A549 (cell line): Measurements from ENCODE around the gene MYBL2. TPM values are rescaled to one million over a fixed set of nuclear protein-coding genes. Genes with fewer than 3 reads are reported as not detected.
"Not testable (repeated sequence)": the region's sequence is repeated elsewhere in the genome, so short reads cannot be mapped to it uniquely, and the experiment has no call there.

Experiments
- ATAC-seq, 2 experiments: fragments of 200-7000 bp in 1 of 2; fragments of >200 bp in 1 of 2; cut with Nextera tagmentation in 1 of 2; cut with Tn5 transposase in 1 of 2; 3 replicates each; pipeline versions ENCODE4 v1.8.0 to v1.9.1; 2018 to 2020; ENCODE audit warnings: mild to moderate bottlenecking in 1 of 2, moderate library complexity in 1 of 2
- CTCF ChIA-PET: fragments of 300-600 bp; sonication (Branson Sonifier 250); formaldehyde crosslinking; extraction: SDS; loops from one replicate; lab custom pipeline; 2021; ENCODE audit warnings: antibody characterized with exemption, inconsistent platforms; lab: Yijun Ruan, JAX
- POLR2A ChIA-PET: fragments of 350-600 bp; formaldehyde crosslinking; extraction: SDS; loops from one replicate; lab custom pipeline; 2021; ENCODE audit warnings: antibody characterized with exemption, inconsistent platforms; lab: Yijun Ruan, JAX
- DNase-seq, 2 experiments: peaks; one replicate each; pipeline versions ENCODE4 v3.0.0 to v3.0.0-alpha.2; 2011 to 2016; ENCODE audit warnings: low read depth in 1 of 2, low spot score in 1 of 2
- FAIRE-seq: peaks from 2 replicates; lab custom pipeline; 2011; peaks lifted over from hg19 to GRCh38; lab: Jason Lieb, UNC
- H3K27ac ChIP-seq, 2 experiments: fragments of >200 bp; sonication (Bioruptor Twin); formaldehyde crosslinking; 3 replicates each; pipeline ENCODE4 v1.5.1; 2016 to 2017
- H3K4me1 ChIP-seq: fragments of >200 bp; sonication (Bioruptor Twin); formaldehyde crosslinking; 3 replicates; pipeline ENCODE4 v1.6.1; 2016
- H3K4me2 ChIP-seq: fragments of >200 bp; sonication (Bioruptor Twin); formaldehyde crosslinking; 3 replicates; pipeline ENCODE4 v1.6.1; 2016
- H3K4me3 ChIP-seq: fragments of >200 bp; sonication (Bioruptor Twin); formaldehyde crosslinking; 3 replicates; pipeline ENCODE4 v1.5.1; 2016
- H3K9me3 ChIP-seq: fragments of >200 bp; sonication (Bioruptor Twin); formaldehyde crosslinking; 3 replicates; pipeline ENCODE4 v1.6.1; 2016
- BHLHE40 ChIP-seq: IDR thresholded peaks from 2 replicates; pipeline ENCODE4 v1.6.1; 2012; ENCODE audit warnings: low read depth, low read length, inconsistent platforms
- CBX2 ChIP-seq: fragments of 200-600 bp; sonication (generic); IDR thresholded peaks from 2 replicates; pipeline ENCODE4 v1.6.1; 2016; ENCODE audit warnings: low read depth, mild to moderate bottlenecking, borderline replicate concordance
- CHD2 ChIP-seq: fragments of 150-350 bp; IDR thresholded peaks from 2 replicates; pipeline ENCODE4 v1.6.1; 2014; ENCODE audit warnings: low read length; ENCODE audit not compliant: partially characterized antibody
- CHD4 ChIP-seq: fragments of 200-600 bp; sonication (generic); IDR thresholded peaks from 2 replicates; pipeline ENCODE4 v1.6.1; 2016; ENCODE audit warnings: antibody characterized with exemption, mild to moderate bottlenecking, borderline replicate concordance
- EHF ChIP-seq: fragments of 250-450 bp; sonication (Bioruptor Pico); IDR thresholded peaks from 2 replicates; pipeline ENCODE4 v1.5.0; 2020; ENCODE audit warnings: mild to moderate bottlenecking
- HDAC2 ChIP-seq: fragments of 200-600 bp; sonication (generic); IDR thresholded peaks from 2 replicates; pipeline ENCODE4 v1.6.1; 2016
- HEYL ChIP-seq: fragments of 250-450 bp; sonication (Bioruptor Pico); IDR thresholded peaks from 2 replicates; pipeline ENCODE4 v1.8.0; 2021; ENCODE audit warnings: mild to moderate bottlenecking, moderate library complexity
- HOXA7 ChIP-seq: fragments of 250-450 bp; sonication (Bioruptor Pico); IDR thresholded peaks from 2 replicates; pipeline ENCODE4 v1.5.0; 2020; ENCODE audit warnings: mild to moderate bottlenecking, moderate library complexity
- HOXB13 ChIP-seq: fragments of 250-450 bp; sonication (Bioruptor Pico); IDR thresholded peaks from 2 replicates; pipeline ENCODE4 v1.5.0; 2020; ENCODE audit warnings: low read depth, mild to moderate bottlenecking, moderate library complexity
- JUN ChIP-seq, 2 experiments: fragments of >200 bp; sonication (Bioruptor Twin); formaldehyde crosslinking; IDR thresholded peaks; 2 replicates in 1 of 2; 3 replicates in 1 of 2; pipeline ENCODE4 v1.6.1; 2016 to 2017
- KDM1A ChIP-seq: fragments of 200-600 bp; sonication (generic); IDR thresholded peaks from 2 replicates; pipeline ENCODE4 v1.6.1; 2016; ENCODE audit warnings: low read depth, mild to moderate bottlenecking
- KDM5A ChIP-seq: fragments of 200-600 bp; sonication (generic); IDR thresholded peaks from 2 replicates; pipeline ENCODE4 v1.6.1; 2016; ENCODE audit warnings: antibody characterized with exemption, mild to moderate bottlenecking
- MAX ChIP-seq: IDR thresholded peaks from 2 replicates; pipeline ENCODE4 v1.6.1; 2012
- MAZ ChIP-seq: fragments of 150-350 bp; IDR thresholded peaks from 2 replicates; pipeline ENCODE4 v1.6.1; 2014; ENCODE audit warnings: antibody characterized with exemption, low read depth, low read length, borderline replicate concordance
- NPAS2 ChIP-seq: fragments of 250-450 bp; sonication (Bioruptor Pico); IDR thresholded peaks from 2 replicates; pipeline ENCODE4 v1.8.0; 2022; ENCODE audit warnings: mild to moderate bottlenecking, moderate library complexity, borderline replicate concordance
- RAD21 ChIP-seq, 2 experiments: fragments of >200 bp in 1 of 2; sonication (Bioruptor Twin) in 1 of 2; formaldehyde crosslinking in 1 of 2; IDR thresholded peaks in 1 of 2; conservative IDR thresholded peaks in 1 of 2; 2 replicates in 1 of 2; 3 replicates in 1 of 2; pipeline ENCODE4 v1.6.1; 2012 to 2018; ENCODE audit warnings: inconsistent platforms in 1 of 2
- RARB ChIP-seq: fragments of 250-450 bp; sonication (Bioruptor Pico); IDR thresholded peaks from 2 replicates; pipeline ENCODE4 v1.8.0; 2021; ENCODE audit warnings: mild to moderate bottlenecking, moderate library complexity
- REST ChIP-seq: fragments of 200-600 bp; sonication (generic); IDR thresholded peaks from 2 replicates; pipeline ENCODE4 v1.6.1; 2016; ENCODE audit warnings: antibody characterized with exemption, mild to moderate bottlenecking, moderate library complexity
- RFX5 ChIP-seq: fragments of 450-650 bp; IDR thresholded peaks from 2 replicates; pipeline ENCODE4 v1.7.1; 2014; ENCODE audit warnings: antibody characterized with exemption, mild to moderate bottlenecking, moderate library complexity
- SREBF2 ChIP-seq: fragments of 450-650 bp; IDR thresholded peaks from 2 replicates; pipeline ENCODE4 v1.6.1; 2014; ENCODE audit warnings: mild to moderate bottlenecking, moderate library complexity
- TP53 ChIP-seq: fragments of 250-450 bp; sonication (Bioruptor Pico); IDR thresholded peaks from 2 replicates; pipeline ENCODE4 v1.5.0; 2021; ENCODE audit warnings: mild to moderate bottlenecking, moderate library complexity
- ZNF302 ChIP-seq: fragments of 250-450 bp; sonication (Bioruptor Pico); IDR thresholded peaks from 2 replicates; pipeline ENCODE4 v1.9.0; 2021; ENCODE audit warnings: inconsistent platforms, mild to moderate bottlenecking, moderate library complexity
- WGBS: methylation state at CpG from one replicate; pipeline ENCODE4 v1.1.6; 2017; ENCODE audit errors: missing lambda C conversion rate; 5-methylcytosine and 5-hydroxymethylcytosine counted together
- polyA plus RNA-seq, 4 experiments: library from polyadenylated mRNA; depleted of rRNA in 3 of 4; stranded (reverse); fragments of >200 nt; fragmentation: RNase III in 1 of 4; extraction: RNeasy Plus Mini Kit Qiagen cat#74134 plus additional on column Dnase treatment in 1 of 4; gene quantifications; 2 replicates in 3 of 4; 3 replicates in 1 of 4; pipeline ENCODE4 v1.2.3, GENCODE V29; 2011 to 2017
- TF ChIP-seq, protein P1 (sequence below): IDR thresholded peaks from 2 replicates; pipeline ENCODE4 v1.6.1; 2012; ENCODE audit warnings: low read depth, borderline replicate concordance
- TF ChIP-seq, protein P2 (sequence below): fragments of 250-450 bp; sonication (Bioruptor Pico); IDR thresholded peaks from 2 replicates; pipeline ENCODE4 v1.5.0; 2021; ENCODE audit warnings: mild to moderate bottlenecking, moderate library complexity, borderline replicate concordance

MYBL2 gene
- polyA plus RNA-seq, 2 of the 4 experiments (the other 2 are of a cell fraction), result 19.9 to 53.7 TPM

DNA sequence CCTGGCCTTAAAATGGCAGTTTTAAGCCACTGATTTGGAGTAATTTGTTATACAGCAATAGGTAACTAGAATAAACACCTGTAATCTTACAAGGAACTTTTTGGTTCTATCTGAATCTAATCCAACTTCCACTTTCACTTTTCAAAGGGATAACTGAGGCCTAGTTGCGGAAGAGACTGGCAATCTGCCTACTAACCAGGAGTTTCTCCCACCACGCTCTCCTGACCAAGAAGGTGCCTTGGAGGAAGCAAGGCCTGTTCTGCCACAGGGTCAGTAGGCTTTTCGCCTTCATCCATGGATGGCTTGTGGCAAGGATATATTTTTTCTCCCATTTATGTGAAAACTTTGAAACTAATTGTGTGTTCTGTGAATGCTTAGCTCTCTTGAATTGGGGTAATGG, 12.9 kb upstream of the MYBL2 start:
- Histone ChIP-seq H3K9me3 (no peaks in the 10 kb centered on the region), H3K4me2 (no peak overlapping the region), H3K4me1 (peaks cover 7% of the 10 kb centered on the region; the same call in 2 of the 3 replicates), H3K4me3 (no peak overlapping the region), H3K27ac (no peak overlapping the region)
- DNase-seq, result no peak
- no peak for ATAC-seq
- no peak for TF ChIP-seq RARB
- no peak for TF ChIP-seq BHLHE40
- TF ChIP-seq ZNF302 (CRISPR knock-in tag), result no peak
- no peak for TF ChIP-seq RAD21 (conservative IDR thresholded peaks at IDR 0.05 in 1 of 2, IDR thresholded peaks at IDR 0.05 in 1 of 2)
- no peak for TF ChIP-seq HOXA7
- TF ChIP-seq, protein P1, sequence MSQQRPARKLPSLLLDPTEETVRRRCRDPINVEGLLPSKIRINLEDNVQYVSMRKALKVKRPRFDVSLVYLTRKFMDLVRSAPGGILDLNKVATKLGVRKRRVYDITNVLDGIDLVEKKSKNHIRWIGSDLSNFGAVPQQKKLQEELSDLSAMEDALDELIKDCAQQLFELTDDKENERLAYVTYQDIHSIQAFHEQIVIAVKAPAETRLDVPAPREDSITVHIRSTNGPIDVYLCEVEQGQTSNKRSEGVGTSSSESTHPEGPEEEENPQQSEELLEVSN, result no peak
- no peak for TF ChIP-seq HDAC2
- ChIA-PET CTCF (no interaction called here), POLR2A (no interaction called here)
- 92% methylated on average over 3 of the region's 3 CpGs for WGBS
- FAIRE-seq, result no peak

DNA sequence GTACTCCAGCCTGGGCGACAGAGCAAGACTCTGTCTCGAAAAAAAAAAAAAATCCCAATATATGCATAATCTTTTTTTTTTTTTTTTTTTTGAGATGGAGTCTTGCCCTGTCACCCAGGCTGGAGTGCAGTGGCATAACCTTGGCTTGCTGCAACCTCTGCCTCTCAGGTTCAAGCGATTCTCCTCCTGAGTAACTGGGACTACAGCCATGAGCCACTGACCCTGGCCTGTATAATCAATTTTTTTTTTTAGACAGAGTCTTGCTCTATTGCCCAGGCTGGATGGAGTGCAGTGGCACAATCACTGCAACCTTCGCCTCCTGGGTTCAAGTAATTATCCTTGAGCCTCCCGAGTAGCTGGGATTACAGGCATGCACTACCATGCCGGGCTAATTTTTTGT, 11.7 kb upstream of the MYBL2 start:
- 87% methylated on average over 6 of the region's 6 CpGs for WGBS
- POLR2A ChIA-PET, FAIRE-seq, H3K9me3 ChIP-seq, H3K27ac ChIP-seq, H3K4me2 ChIP-seq, H3K4me3 ChIP-seq, H3K4me1 ChIP-seq, ATAC-seq, CTCF ChIA-PET, DNase-seq: not testable (repeated sequence)

DNA sequence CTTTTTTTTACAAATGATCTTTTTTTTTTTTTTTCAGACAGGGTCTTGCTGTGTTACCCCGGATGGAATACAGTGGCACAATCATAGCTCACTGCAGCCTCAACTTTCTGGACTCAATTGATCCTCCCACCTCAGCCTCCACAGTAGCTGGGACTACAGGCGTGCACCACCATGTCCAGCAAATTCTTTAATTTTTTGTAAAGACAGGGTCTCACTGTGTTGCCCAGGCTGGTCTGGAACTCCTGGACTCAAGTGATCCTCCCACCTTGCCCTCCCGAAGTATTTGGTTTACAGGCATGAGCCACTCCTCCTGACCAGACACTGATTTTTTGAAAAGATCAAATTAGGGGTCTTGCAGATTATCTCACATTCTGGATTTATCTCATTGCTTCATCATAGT, 11.0 kb upstream of the MYBL2 start:
- FAIRE-seq (no peak), ATAC-seq (no peak), DNase-seq (no peak)
- Histone ChIP-seq H3K4me1 (peaks cover 7% of the 10 kb centered on the region; the same call in 2 of the 3 replicates), H3K9me3 (no peaks in the 10 kb centered on the region), H3K4me2 (peak overlapping the region; percentile 97; the same call in 2 of the 3 replicates), H3K4me3 (no peak overlapping the region), H3K27ac (no peak overlapping the region)
- TF ChIP-seq EHF (CRISPR knock-in tag) (no peak), RFX5 (no peak), HOXB13 (no peak)
- POLR2A ChIA-PET, result no interaction called here
- CTCF ChIA-PET, result no interaction called here
- WGBS, result 67% methylated on average over 3 of the region's 3 CpGs

DNA sequence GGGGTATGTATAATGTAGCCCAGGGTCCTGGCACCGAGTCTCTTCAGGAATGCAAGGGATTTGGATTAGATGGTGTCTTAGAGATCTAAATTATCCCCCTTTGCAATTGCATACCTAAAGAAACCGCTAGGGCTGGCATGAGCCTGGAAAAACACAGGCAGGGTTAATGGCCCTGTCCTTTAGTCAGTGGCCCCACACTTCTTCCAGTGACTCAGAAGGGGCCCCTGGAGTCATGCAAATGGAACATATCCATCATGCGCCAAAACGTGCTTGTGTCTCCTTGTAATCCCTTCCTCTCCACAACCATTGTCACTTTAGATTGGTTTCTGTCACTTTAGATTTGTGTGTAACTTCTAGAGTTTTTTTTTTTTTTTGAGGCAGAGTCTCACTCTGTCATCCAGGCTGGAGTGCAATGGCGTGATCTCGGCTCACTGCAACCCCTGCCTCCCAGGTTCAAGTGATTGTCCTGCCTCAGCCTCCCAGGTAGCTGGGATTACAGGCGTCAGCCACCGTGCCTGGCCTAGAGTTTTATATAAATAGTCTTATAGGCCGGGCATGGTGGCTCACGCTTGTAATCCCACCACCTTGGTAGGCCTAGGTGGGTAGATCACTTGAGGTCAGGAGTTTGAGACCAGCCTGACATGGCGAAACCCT, 8.7 kb upstream of the MYBL2 start:
- WGBS, result 65% methylated on average over 11 of the region's 11 CpGs
- no peak for FAIRE-seq
- peak overlapping the region; percentile 97 for H3K4me2 ChIP-seq
- peak; percentile 70 to 81 for ATAC-seq
- peak; percentile 37 to 55 for DNase-seq
- peak overlapping the region; percentile 85 for H3K4me3 ChIP-seq
- POLR2A ChIA-PET, result no interaction called here
- TF ChIP-seq KDM1A (no peak), TP53 (CRISPR knock-in tag) (no peak), ZNF302 (CRISPR knock-in tag) (no peak), CHD2 (no peak), JUN (IDR thresholded peaks at IDR 0.05) (no peak), CHD4 (no peak), RARB (no peak), CBX2 (no peak), HEYL (no peak), HOXB13 (no peak), MAX (no peak), MAZ (no peak), NPAS2 (no peak), RAD21 (conservative IDR thresholded peaks at IDR 0.05 in 1 of 2, IDR thresholded peaks at IDR 0.05 in 1 of 2) (no peak), REST (no peak), HDAC2 (no peak), EHF (CRISPR knock-in tag) (no peak), SREBF2 (no peak), KDM5A (no peak)
- TF ChIP-seq, protein P2, sequence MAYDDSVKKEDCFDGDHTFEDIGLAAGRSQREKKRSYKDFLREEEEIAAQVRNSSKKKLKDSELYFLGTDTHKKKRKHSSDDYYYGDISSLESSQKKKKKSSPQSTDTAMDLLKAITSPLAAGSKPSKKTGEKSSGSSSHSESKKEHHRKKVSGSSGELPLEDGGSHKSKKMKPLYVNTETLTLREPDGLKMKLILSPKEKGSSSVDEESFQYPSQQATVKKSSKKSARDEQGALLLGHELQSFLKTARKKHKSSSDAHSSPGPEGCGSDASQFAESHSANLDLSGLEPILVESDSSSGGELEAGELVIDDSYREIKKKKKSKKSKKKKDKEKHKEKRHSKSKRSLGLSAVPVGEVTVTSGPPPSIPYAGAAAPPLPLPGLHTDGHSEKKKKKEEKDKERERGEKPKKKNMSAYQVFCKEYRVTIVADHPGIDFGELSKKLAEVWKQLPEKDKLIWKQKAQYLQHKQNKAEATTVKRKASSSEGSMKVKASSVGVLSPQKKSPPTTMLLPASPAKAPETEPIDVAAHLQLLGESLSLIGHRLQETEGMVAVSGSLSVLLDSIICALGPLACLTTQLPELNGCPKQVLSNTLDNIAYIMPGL, result no peak
- peaks cover 7% of the 10 kb centered on the region; the same call in 2 of the 3 replicates for H3K4me1 ChIP-seq
- H3K9me3 ChIP-seq, result no peaks in the 10 kb centered on the region
- H3K27ac ChIP-seq, result peak overlapping the region; percentile 79 to 93
- CTCF ChIA-PET, result interaction anchor here (0.6 to 1.3 kb wide), 2 partner anchors 116 to 120 kb away, joined by 3 to 4 read pairs; no protein-coding TSS in a partner anchor
